ENCODE measurements around the gene KCNF1.

Gene KCNF1

GRCh38 chr2:10891848-10892247 lies 19.9 kb upstream of the KCNF1 start:
- Histone ChIP-seq H3K36me3 (ENCODE audit: control insufficient read depth, insufficient read depth, low read length) (no peaks in the 10 kb centered on the region), H3K27me3 (ENCODE audit: control insufficient read depth, insufficient read depth, low read length) (no peaks in the 10 kb centered on the region), H3K9me3 (ENCODE audit: control insufficient read depth, insufficient read depth, low read length) (no peaks in the 10 kb centered on the region), H3K4me1 (ENCODE audit: control insufficient read depth, insufficient read depth, low read length) (no peaks in the 10 kb centered on the region), H3K27ac (ENCODE audit: low read length) (no peak overlapping the region), H3K4me3 (ENCODE audit: low read length) (no peak overlapping the region)
- no CpG with 5 or more reads among the region's 5 CpGs for WGBS (ENCODE audit: insufficient coverage, insufficient read length)
- no peak for DNase-seq (ENCODE audit: low read depth, low spot score)

DNA sequence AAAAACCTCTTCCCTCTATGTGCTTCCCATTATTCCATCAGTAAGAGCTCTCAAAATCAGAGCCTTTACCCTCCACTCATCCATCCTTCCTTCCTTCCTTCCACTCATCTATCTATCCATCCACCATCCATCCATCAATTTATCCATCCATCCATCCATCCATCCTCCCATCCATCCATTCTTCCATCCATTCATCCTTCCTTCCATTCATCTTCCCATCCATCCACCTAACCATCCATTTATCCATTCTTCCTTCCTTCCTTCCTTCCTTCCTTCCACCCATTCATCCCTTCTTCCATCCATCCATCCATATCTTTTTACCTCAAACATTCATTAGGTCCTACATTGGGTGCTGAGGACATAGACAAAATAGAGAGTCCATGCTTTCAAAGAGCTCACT lies 19.4 kb upstream of the KCNF1 start:
- no peak overlapping the region for H3K4me3 ChIP-seq (ENCODE audit: low read length)
- no peak overlapping the region for H3K27ac ChIP-seq (ENCODE audit: low read length)
- no peak for DNase-seq (ENCODE audit: low read depth, low spot score)
- H3K9me3 ChIP-seq (ENCODE audit: control insufficient read depth, insufficient read depth, low read length): no peaks in the 10 kb centered on the region
- no peaks in the 10 kb centered on the region for H3K27me3 ChIP-seq (ENCODE audit: control insufficient read depth, insufficient read depth, low read length)
- no peaks in the 10 kb centered on the region for H3K4me1 ChIP-seq (ENCODE audit: control insufficient read depth, insufficient read depth, low read length)
- H3K36me3 ChIP-seq (ENCODE audit: control insufficient read depth, insufficient read depth, low read length): no peaks in the 10 kb centered on the region

DNA sequence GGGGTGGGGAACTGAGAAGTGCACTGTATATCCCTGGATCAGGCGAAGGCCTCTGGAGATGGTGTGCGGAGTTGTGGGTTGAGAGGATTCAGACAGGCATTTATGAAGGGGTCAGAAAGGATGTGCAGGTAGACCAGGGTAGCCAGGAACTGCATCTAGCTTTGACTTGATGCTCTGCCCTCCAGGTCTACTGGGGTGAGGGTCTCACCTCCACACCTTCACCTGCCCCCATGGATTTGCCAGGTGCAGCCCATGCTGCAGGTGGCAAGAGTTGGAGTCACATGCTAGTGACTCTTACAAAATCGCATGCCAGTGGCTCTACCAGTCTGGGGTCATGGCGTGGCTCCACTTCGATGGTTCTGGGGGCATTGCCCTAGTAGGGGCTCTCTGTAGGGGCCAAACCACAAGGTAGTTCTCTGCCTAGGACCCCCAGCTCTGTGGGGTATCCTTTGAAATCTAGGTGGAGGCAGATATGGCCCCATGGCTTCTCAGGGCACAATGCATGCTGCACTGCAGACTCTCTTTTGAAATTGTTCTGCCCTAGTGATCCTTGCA lies 18.9 kb upstream of the KCNF1 start:
- H3K4me1 ChIP-seq (ENCODE audit: control insufficient read depth, insufficient read depth, low read length): no peaks in the 10 kb centered on the region
- no peak overlapping the region for H3K27ac ChIP-seq (ENCODE audit: low read length)
- no CpG with 5 or more reads among the region's 5 CpGs for WGBS (ENCODE audit: insufficient coverage, insufficient read length)
- no peak overlapping the region for H3K4me3 ChIP-seq (ENCODE audit: low read length)
- H3K9me3 ChIP-seq (ENCODE audit: control insufficient read depth, insufficient read depth, low read length): no peaks in the 10 kb centered on the region
- DNase-seq (ENCODE audit: low read depth, low spot score): no peak
- no peaks in the 10 kb centered on the region for H3K36me3 ChIP-seq (ENCODE audit: control insufficient read depth, insufficient read depth, low read length)
- no peaks in the 10 kb centered on the region for H3K27me3 ChIP-seq (ENCODE audit: control insufficient read depth, insufficient read depth, low read length)

GRCh38 chr2:10894264-10894935 lies 17.3 kb upstream of the KCNF1 start:
- no peaks in the 10 kb centered on the region for H3K4me1 ChIP-seq (ENCODE audit: control insufficient read depth, insufficient read depth, low read length)
- no CpG with 5 or more reads among the region's 4 CpGs for WGBS (ENCODE audit: insufficient coverage, insufficient read length)
- DNase-seq (ENCODE audit: low read depth, low spot score): no peak
- no peaks in the 10 kb centered on the region for H3K27me3 ChIP-seq (ENCODE audit: control insufficient read depth, insufficient read depth, low read length)
- H3K4me3 ChIP-seq (ENCODE audit: low read length): no peak overlapping the region
- no peaks in the 10 kb centered on the region for H3K36me3 ChIP-seq (ENCODE audit: control insufficient read depth, insufficient read depth, low read length)
- no peaks in the 10 kb centered on the region for H3K9me3 ChIP-seq (ENCODE audit: control insufficient read depth, insufficient read depth, low read length)
- H3K27ac ChIP-seq (ENCODE audit: low read length): no peak overlapping the region

DNA sequence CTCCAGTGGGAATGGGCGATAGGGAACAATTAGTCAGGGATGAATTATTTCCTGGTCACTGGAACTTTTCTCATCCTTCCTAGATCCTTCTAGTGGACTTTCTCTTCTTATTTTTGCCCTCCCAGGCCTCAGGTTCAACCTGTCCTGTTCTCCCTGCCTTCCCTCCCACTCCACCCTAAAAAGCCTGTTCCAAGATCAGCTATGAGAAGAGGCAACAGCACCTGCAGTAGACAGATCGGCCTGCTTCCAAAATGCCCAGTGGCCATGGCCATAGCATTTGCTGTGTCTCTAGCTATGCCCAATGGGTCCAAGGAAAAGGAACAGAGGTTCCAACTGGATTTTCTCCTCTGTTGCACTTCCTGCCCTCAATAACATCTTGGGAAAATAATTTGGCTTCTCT lies 16.5 kb upstream of the KCNF1 start:
- Histone ChIP-seq H3K9me3 (ENCODE audit: control insufficient read depth, insufficient read depth, low read length) (no peaks in the 10 kb centered on the region), H3K4me1 (ENCODE audit: control insufficient read depth, insufficient read depth, low read length) (no peaks in the 10 kb centered on the region), H3K27ac (ENCODE audit: low read length) (no peak overlapping the region), H3K4me3 (ENCODE audit: low read length) (no peak overlapping the region), H3K36me3 (ENCODE audit: control insufficient read depth, insufficient read depth, low read length) (no peaks in the 10 kb centered on the region), H3K27me3 (ENCODE audit: control insufficient read depth, insufficient read depth, low read length) (no peaks in the 10 kb centered on the region)
- no peak for DNase-seq (ENCODE audit: low read depth, low spot score)
- no CpG with 5 or more reads among the region's 2 CpGs for WGBS (ENCODE audit: insufficient coverage, insufficient read length)

- no peak for DNase-seq (ENCODE audit: low read depth, low spot score)
- no peak overlapping the region for H3K4me3 ChIP-seq (ENCODE audit: low read length)
- no peaks in the 10 kb centered on the region for H3K4me1 ChIP-seq (ENCODE audit: control insufficient read depth, insufficient read depth, low read length)
- no peak overlapping the region for H3K27ac ChIP-seq (ENCODE audit: low read length)
- no peaks in the 10 kb centered on the region for H3K36me3 ChIP-seq (ENCODE audit: control insufficient read depth, insufficient read depth, low read length)
- WGBS (ENCODE audit: insufficient coverage, insufficient read length): no CpG with 5 or more reads among the region's 4 CpGs
- no peaks in the 10 kb centered on the region for H3K27me3 ChIP-seq (ENCODE audit: control insufficient read depth, insufficient read depth, low read length)
- no peaks in the 10 kb centered on the region for H3K9me3 ChIP-seq (ENCODE audit: control insufficient read depth, insufficient read depth, low read length)
Observed at GRCh38 chr2:10897956-10898355, 13.8 kb upstream of the KCNF1 start.

GRCh38 chr2:10900216-10901109 lies 11.3 kb upstream of the KCNF1 start:
- Histone ChIP-seq H3K4me3 (ENCODE audit: low read length) (no peak overlapping the region), H3K36me3 (ENCODE audit: control insufficient read depth, insufficient read depth, low read length) (no peaks in the 10 kb centered on the region), H3K27me3 (ENCODE audit: control insufficient read depth, insufficient read depth, low read length) (no peaks in the 10 kb centered on the region), H3K27ac (ENCODE audit: low read length) (no peak overlapping the region), H3K9me3 (ENCODE audit: control insufficient read depth, insufficient read depth, low read length) (no peaks in the 10 kb centered on the region), H3K4me1 (ENCODE audit: control insufficient read depth, insufficient read depth, low read length) (no peaks in the 10 kb centered on the region)
- DNase-seq (ENCODE audit: low read depth, low spot score): no peak
- no CpG with 5 or more reads among the region's 10 CpGs for WGBS (ENCODE audit: insufficient coverage, insufficient read length)

DNA sequence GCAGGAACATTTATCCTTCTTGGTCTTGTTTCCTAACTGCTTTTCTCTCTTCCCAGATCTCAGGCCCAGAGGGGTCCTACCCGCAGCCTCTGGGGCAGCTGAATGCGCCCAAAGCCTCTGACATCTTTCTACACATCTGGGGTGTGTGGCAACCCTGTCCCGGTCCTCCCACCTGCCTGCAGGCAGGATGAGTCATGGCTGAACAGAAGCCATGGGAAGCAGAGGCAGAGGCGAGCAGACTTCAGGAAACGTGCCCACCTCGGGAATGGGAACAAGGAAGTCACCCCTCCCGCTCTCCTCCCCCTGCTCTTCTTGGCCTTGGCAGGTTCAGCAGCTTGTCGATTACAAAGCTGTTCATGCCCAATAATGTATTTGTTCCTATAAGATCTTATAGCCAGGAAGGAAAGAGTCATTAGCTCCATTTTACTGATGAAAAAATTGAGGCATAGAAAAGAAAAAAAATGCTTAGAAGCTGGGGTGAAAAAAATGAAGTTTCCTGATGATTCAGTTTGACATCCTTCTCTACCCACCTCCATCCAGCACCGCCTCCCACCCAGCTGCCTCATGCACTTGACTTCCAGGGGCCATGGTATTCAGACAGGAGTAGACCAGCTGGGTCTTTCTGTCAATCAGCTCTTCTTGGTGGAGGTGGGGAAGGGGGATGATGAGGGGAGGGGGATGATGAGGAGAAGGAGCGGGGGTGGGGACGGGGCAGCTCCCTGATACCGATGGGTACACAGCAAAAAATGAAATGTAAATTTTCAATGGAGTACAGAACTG lies 10.4 kb upstream of the KCNF1 start:
- Histone ChIP-seq H3K36me3 (ENCODE audit: control insufficient read depth, insufficient read depth, low read length) (no peaks in the 10 kb centered on the region), H3K9me3 (ENCODE audit: control insufficient read depth, insufficient read depth, low read length) (no peaks in the 10 kb centered on the region), H3K27ac (ENCODE audit: low read length) (no peak overlapping the region), H3K27me3 (ENCODE audit: control insufficient read depth, insufficient read depth, low read length) (no peaks in the 10 kb centered on the region), H3K4me3 (ENCODE audit: low read length) (no peak overlapping the region), H3K4me1 (ENCODE audit: control insufficient read depth, insufficient read depth, low read length) (no peaks in the 10 kb centered on the region)
- no peak for DNase-seq (ENCODE audit: low read depth, low spot score)
- WGBS (ENCODE audit: insufficient coverage, insufficient read length): no CpG with 5 or more reads among the region's 12 CpGs

GRCh38 chr2:10903861-10904210 lies 7.9 kb upstream of the KCNF1 start:
- Histone ChIP-seq H3K27me3 (ENCODE audit: control insufficient read depth, insufficient read depth, low read length) (no peaks in the 10 kb centered on the region), H3K27ac (ENCODE audit: low read length) (no peak overlapping the region), H3K9me3 (ENCODE audit: control insufficient read depth, insufficient read depth, low read length) (no peaks in the 10 kb centered on the region), H3K4me3 (ENCODE audit: low read length) (no peak overlapping the region), H3K4me1 (ENCODE audit: control insufficient read depth, insufficient read depth, low read length) (no peaks in the 10 kb centered on the region), H3K36me3 (ENCODE audit: control insufficient read depth, insufficient read depth, low read length) (no peaks in the 10 kb centered on the region)
- WGBS (ENCODE audit: insufficient coverage, insufficient read length): no CpG with 5 or more reads among the region's 2 CpGs
- DNase-seq (ENCODE audit: low read depth, low spot score): no peak

GRCh38 chr2:10904455-10904854 lies 7.3 kb upstream of the KCNF1 start:
- no peak overlapping the region for H3K4me3 ChIP-seq (ENCODE audit: low read length)
- no peaks in the 10 kb centered on the region for H3K9me3 ChIP-seq (ENCODE audit: control insufficient read depth, insufficient read depth, low read length)
- DNase-seq (ENCODE audit: low read depth, low spot score): no peak
- no peaks in the 10 kb centered on the region for H3K27me3 ChIP-seq (ENCODE audit: control insufficient read depth, insufficient read depth, low read length)
- H3K27ac ChIP-seq (ENCODE audit: low read length): no peak overlapping the region
- WGBS (ENCODE audit: insufficient coverage, insufficient read length): no CpG with 5 or more reads among the region's 6 CpGs
- H3K36me3 ChIP-seq (ENCODE audit: control insufficient read depth, insufficient read depth, low read length): no peaks in the 10 kb centered on the region
- no peaks in the 10 kb centered on the region for H3K4me1 ChIP-seq (ENCODE audit: control insufficient read depth, insufficient read depth, low read length)
